Measurements from ENCODE around the gene CRABP2.

GRCh38 chr1:156664046-156664766 is 41.2 kb downstream of the CRABP2 start:
- TF ChIP-seq CTCF (IDR thresholded peaks at IDR 0.05; ENCODE audit: insufficient read depth, low read length, poor library complexity, severe bottlenecking) (no peak), EZH2phosphoT487 (conservative IDR thresholded peaks at IDR 0.05; ENCODE audit: low read length) (no peak)

Measured in SU-DHL-6 (cell line).